T-helper 1 cell treated with Interleukin-12 subunit alpha and Interleukin-12 subunit beta and Interleukin-4 antibody, amounts not matched to agents 30 ng/mL and 1 ng/mL, for 36 hours (primary cell): ENCODE results near the gene CCDC157. TPM values are rescaled to one million over a fixed set of nuclear protein-coding genes. Genes with fewer than 3 reads are reported as not detected.

Experiments used
- intact Hi-C: fragments of 100-400 bp; cut with micrococcal nuclease; formaldehyde crosslinking; loops from one replicate; pipeline ENCODE4 v1.15.1; 2024
- total RNA-seq: library from RNA; stranded (reverse); gene quantifications from 2 replicates; pipeline ENCODE4 v1.2.3, GENCODE V29; 2022

Gene CCDC157
- total RNA-seq = 4.6 and 5.4 TPM in 2 replicates

DNA sequence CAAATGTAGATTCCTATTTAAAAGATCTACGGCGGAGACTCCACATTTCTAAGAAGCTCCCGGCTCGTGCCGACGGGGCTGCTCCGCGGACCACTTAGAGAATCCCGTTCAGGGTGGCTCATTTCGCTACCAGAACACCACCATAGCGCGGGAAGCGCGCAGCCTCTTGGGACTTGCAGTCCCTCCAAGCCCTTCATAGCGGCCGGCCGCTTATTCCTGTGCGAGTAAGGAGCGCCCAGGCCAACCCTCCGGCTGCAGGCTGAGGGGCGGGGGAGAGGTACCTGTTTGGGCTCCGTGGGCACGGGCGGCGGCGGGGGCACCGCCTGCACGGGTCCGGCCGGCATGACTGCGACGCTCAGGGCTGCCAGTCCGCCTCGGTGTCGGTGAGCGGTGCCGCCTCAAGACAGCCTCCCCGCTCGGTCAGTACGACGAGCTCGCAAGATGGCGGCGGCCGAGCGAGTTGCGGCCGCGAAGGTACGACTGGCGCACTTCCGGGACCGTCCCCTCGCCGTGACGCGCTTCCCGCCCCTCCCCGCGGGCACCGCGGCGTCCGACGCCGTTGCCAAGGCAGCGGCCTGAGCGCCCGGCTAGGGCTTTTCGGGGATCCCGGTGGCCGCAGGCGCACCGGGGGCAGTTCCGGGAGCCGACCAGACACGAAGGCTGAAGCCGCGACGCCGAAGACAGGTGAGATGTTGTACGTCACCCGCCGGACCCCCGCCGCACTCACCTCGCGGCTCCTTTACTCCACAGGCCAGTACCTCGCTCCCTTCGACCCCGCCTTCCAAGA is at the start of gene CCDC157, which contains the start of gene SF3A1:
CCDC157 (plus strand) TSS at position 559 of the 787 bp plus-strand sequence. CDS start 8,994 bp downstream, outside the sequence.
SF3A1 (minus strand) TSS at position 446 of the 787 bp plus-strand sequence; CDS start at position 344, 102 bp downstream.
- intact Hi-C loops = loop anchor here (1.0 to 2.0 kb wide), 11 partner anchors 29 to 803 kb away; partner anchors contain the start of genes ASCC2, CASTOR1, NF2 and OSM

DNA sequence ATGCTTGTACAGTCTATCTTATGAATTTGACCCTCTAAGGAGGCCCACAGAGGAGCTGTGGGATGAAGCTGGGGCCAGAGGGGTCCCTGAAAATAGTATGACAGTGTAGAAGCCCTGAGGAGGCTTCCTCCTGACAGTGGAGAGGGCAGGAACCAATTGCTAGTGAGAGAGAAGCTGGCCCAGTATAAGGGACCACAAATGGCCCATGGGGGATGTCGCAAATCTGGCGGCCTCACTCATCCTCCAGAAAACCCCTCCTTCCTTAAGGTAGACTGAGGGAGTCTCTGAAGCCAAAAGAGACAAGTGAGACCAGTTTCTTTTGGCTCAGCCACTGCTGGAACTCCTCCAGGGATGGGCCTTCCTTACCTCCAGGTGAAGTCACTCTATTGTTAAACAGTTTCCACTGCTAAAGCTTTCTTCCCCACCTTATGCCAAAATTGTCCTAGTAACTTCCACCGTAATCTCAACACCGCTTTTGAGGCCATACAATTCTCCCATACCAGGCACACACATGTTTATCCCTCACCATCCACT is 49.7 kb upstream of the CCDC157 start:
- intact Hi-C loops = loop anchor here (5.0 kb wide), 2 partner anchors 115 to 470 kb away; partner anchors contain the start of gene ASCC2

DNA sequence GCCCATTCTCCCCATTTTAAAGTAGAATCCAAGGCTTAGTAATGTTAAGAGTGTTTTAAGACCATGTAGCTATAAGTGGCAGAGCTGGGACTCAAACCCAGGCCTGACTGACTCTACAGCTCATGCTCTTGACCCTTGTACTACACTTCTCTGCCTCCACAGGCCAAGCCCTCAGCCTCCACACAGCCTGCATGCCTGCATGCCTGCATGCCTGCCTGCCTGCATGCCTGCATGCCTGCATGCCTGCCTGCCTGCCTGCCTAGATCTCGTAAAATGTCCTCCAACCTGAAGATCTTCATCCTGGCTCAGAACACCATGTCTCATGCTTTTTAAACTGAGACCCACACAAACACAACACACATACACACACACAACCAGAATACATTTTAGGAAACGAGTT is 48.7 kb upstream of the CCDC157 start:
- intact Hi-C loops = loop anchor here (5.0 kb wide), 2 partner anchors 114 to 471 kb away; partner anchors contain the start of gene ASCC2

DNA sequence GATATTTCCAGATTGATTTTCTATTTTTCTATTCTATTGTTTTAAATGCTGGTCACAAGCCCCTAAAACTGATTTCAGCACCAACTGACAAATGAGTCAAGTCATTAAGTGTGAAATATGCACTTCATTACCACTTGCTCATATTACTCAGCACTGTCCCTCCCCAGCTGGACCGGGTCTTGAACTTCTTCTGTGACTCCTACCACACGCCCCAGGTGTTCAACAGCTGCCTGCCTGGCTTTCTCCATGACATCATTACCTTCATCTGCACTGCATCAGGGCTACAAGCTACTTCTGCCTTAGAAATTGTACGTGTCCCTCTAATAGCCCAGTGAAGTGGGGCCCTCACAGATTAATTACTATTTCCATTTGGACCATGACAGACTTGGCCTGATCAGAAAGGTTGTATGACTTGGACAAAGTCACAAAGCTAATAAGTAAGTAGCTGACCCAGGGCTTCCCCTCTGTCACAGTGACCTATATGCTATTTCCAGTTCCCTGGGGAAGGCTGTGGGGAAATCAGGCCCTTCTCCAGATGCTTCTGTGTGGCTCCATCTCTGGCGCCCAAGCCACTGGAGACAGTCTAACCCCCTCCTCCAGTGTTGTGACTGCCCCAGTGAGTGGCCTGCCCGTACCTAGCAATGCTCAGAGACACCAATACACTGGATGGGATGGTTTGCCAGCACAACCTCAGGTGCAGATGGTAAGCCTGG is 48.1 kb upstream of the CCDC157 start:
- intact Hi-C loops = loop anchor here (5.0 kb wide), 2 partner anchors 114 to 471 kb away; partner anchors contain the start of gene ASCC2

DNA sequence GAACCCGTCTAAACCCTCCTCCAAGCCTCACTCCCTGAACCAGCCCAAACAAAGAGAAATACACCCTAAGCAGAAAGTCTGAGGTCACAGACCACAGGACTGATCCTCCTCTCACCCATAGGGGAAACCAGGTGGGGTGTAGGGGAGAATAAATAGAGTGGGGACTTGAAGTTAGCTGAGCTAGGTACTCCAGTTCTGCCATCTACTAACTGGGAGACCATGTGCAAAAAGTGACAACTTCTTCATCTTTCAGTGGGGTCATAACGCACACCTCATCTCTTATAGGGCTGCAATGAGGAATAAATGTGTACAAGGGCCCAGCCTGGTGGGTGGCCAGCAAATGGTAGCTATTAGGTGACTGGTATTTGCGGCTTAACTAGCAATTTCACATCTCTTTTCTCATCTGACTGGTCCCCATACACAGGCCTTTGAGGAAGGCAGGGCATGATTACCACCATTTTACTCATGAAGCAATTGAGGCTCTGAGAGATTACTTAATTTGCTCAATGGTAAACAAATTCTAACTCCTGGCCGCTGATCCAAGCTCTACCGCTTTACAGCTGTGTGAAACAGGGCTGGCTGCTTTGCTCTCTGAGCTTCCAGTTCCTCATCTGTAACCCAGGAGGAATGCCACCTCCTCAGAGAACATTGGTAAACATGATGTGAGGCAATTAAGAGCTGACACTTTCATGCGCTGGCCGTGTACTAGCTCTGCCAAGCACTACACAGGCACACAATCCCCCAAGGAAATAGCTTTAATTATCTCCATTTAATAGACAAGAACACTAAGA is 46.7 kb upstream of the CCDC157 start:
- intact Hi-C loops = loop anchor here (5.0 kb wide), 2 partner anchors 112 to 473 kb away; partner anchors contain the start of gene ASCC2

DNA sequence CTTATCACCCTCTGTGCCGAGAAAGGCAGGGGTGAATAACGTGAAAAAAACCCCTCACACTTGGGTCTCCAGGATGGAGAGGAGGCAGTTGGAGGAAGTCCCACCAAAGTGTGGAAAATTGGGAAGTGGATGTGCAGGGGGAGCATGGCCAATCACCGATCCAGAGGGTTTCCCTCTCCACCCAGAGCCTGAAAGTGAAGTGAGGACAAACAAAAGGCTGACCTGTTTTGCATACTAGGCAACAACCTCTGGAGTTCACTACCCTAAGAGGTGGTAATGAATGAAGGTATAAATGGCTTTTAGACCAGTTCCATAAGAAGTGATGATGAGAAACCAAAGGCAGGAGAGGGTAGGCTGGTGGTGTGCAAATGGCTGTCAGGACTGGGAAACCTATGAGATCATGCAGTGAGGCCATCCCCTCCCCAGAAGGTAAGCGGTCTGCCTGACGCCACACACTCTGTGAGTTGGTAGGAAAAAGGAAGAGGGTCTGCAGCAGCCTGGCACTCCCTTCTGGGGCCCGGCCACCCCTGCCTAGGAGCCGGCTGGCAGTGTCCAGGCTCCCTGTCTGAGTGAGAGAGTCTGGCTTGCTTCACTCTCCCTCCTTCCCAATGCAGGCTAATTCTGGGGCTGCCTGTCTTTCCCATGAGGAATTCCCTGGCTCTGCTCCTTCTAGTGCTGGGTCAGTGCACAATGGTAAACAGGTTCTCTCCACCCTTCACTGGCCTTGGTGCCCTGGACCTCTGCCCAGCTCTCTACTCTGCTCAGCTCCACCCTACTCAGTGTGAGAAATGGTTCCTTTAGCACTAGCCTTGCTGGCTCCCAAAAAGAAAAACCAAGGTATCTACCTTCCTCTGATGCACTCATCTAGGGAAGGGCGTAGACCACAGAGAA is 45.7 kb upstream of the CCDC157 start:
- intact Hi-C loops = no loop called here

DNA sequence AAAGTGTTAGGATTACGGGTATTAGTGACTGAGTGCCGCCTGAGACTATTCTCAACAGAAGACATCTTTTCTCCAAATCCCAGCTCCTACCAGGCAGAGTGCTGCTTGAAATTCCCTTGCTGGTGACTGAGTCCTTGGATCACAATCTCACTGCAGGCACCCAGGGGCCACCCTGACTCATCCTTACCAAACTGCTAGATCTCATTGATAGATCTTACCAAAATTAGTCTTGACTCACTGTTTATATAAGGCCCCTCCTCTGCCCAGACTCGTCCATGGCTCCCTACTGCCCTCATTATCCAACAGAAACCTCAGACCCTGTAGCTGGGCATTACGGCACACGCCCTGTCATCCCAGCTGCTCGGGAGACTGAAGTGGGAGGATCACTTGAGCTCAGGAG is 44.8 kb upstream of the CCDC157 start:
- intact Hi-C loops = no loop called here

DNA sequence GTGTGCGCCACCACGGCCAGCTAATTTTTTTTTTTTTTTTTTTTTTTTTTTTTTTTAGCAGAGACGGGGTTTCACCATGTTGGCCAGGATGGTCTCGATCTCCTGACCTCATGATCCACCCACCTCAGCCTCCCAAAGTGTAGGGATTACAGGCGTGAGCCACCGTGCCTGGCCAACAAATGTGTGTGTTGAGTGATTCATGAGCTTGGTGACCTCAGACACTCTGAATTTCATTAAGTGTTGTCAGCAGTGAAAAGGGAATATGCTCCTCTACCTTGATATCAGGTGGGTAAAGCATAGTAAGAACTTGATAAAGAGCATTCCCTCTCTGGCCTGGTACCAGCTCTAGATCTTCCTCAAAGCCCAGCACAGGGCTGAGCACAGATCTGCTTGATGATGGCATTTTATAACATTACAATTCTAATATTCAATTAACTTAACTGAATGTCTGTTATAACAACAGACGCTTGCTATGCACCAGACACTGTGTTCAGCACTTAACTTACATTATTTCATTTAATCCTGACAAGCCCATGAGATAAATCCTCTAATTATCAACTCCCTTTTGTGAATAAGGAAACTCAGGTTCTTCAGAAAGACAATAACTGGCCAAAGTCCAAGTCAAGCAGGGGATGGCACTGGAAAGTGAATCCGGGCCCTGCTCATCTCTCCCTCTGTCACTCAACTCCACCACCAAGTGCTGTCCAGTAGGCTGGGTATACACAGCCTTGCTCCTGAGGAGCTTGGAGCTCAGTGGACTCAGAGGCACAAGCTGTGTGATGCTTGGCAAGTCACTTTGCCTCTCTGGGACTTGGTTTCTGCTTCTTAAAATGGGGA is 43.1 kb upstream of the CCDC157 start:
- intact Hi-C loops = loop anchor here (1.0 kb wide), 1 partner anchor 7 kb away; no protein-coding TSS in a partner anchor

DNA sequence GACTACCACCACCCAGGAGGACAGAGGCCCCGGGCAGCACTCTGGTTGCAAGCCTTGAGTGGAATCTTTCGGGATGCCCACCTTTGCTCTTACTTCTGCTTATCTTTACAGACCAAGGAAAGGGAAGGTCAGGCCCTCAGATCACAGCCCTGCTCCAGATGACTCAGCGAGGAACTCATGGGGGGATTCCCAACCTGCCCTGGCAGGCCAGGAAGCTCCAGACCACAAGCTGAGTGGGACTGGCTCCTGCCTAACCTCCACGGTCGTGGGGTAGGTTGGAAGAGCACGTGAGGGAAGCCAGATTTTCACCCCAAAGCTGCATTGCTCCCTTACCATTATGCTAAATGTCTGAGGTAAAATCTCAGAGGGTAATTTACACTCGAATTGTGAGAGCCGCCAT is 41.9 kb upstream of the CCDC157 start:
- intact Hi-C loops = loop anchor here (1.0 kb wide), 1 partner anchor 9 kb away; no protein-coding TSS in a partner anchor

DNA sequence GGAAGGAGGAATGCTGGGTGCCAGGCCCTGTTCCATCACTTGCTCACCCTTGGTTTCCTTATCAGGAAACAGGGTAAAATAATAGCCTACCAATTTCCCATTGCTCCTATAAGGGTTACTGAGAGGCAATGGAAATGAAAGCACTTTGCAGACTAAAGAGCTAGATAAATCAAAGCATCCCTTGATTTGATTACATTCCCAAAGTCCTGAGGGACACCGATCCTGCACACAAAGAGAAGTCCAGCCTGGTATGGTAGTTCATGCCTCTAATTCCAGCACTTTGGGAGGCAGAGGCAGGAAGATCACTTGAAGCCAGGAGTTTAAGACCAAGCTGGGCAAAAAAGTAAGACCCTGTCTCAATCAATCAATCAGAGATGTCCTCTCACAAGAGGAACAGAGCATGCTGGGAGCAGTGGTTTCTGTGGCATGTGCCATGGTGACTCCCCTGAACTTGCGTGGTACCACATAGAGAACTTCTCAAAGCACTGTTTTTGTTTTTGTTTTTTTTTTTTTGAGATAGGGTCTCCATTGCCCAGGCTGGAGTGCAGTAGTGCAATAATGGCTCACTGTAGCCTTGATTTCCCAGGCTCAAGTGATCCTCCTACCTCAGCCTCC is 40.7 kb upstream of the CCDC157 start:
- intact Hi-C loops = loop anchor here (1.0 kb wide), 1 partner anchor 8 kb away; no protein-coding TSS in a partner anchor

DNA sequence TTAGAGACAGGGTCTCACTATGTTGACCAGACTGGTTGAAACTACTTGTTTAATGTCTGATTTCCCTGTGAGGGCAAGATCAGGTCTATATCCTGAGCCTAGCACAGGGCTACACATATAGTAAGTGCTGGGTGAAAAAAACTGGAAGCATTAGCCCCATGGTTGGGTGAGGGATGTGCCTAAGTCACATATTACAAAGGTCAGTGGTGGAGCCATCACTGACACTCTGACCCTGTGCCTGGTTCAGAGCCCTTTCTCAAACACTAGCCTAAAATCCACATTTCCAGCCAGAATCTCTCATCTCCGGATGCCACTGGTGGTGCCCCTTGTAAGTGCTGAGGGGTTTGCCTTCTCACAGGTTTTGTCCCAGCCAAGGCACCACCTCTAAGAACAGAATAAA is 39.0 kb upstream of the CCDC157 start:
- intact Hi-C loops = no loop called here

DNA sequence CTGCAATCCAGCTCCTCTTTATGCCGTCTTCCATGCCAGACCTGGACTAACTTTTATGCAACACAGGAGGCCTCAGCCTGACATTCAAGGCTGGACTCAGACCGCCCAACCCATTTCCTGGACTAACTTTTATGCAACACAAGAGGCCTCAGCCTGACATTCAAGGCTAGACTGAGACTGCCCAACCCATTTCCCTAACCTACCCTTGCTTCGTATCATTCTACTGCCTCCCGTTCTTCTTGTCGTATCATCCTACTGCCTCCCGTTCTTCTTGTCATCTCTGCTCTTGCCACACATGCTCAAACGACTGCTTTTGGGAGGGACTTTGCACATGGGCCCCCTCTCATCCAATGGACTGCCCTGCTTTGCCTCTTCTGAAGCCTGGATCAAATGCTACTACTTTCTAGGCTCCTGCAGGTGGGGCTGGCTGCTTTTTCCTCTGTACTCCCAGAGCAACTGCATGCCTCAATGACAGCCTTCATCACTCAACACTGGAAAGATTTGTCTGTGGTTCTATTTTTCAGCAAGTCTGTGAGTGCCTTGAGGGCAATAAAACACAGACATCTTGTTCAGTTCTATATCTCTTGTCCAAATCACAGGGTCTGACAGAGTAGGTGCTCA is 37.9 kb upstream of the CCDC157 start:
- intact Hi-C loops = no loop called here

DNA sequence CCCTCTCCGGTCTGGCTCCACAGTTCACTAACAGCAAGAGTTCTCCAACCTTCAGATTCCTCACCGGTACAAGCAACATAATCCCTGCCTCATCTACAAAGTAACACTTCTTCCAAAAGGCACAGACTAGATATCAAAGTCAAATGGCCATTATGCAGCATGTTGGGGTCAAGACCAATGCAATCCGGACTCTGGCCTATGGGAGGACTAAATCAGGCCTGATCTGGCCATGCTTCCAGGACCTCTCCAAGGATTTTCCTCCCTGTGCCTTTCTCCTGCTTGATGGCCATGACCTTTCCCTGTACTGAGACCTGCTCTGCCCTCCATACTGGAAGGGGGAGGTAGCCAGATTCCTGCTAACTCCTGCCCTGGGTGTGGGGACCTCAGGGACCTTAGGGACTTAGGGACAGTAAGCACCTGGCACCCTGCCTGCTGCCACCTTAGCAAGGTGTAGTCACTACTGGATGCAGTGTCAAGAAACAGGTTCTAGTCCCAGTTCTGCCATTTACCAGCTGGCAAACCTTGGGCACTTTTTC is 36.7 kb upstream of the CCDC157 start:
- intact Hi-C loops = no loop called here

DNA sequence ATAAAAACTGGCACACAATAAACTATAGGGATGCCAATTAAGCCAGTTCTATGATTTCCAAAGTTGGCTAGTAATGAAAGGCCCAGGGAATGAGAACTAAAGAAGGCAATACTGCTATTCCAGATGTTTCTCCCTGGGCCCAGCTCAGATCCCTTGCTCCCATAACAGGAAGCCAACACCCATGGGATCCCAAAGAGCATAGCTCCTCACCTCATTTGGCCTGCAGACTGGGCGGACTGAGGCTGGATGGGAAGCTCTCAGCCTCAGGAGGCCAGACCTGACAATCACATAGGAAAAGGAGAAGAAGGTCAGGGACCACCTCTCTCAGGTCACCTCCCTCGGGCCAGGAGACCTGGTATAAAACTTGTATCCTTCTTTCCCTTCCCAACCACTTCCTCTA is 35.3 kb upstream of the CCDC157 start:
- intact Hi-C loops = no loop called here

DNA sequence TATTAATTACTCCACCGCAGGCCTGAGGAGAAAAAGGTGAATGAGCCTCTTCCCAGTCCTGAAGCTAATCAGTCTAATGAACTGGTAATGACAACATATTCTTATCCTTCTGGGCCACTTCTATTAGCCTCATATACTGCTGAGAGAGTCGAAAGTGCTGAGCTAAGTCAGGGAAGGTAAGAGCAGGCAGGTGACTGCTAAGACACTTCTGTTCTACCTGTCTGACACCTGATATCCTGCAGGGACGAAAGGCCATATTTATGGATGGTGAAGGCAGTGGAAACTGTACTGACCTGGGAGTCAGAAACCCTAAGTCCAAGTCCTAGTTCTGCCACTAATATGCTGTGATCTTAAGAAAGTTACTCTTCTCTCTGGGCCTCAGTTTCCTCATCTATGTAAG is 33.6 kb upstream of the CCDC157 start:
- intact Hi-C loops = no loop called here

DNA sequence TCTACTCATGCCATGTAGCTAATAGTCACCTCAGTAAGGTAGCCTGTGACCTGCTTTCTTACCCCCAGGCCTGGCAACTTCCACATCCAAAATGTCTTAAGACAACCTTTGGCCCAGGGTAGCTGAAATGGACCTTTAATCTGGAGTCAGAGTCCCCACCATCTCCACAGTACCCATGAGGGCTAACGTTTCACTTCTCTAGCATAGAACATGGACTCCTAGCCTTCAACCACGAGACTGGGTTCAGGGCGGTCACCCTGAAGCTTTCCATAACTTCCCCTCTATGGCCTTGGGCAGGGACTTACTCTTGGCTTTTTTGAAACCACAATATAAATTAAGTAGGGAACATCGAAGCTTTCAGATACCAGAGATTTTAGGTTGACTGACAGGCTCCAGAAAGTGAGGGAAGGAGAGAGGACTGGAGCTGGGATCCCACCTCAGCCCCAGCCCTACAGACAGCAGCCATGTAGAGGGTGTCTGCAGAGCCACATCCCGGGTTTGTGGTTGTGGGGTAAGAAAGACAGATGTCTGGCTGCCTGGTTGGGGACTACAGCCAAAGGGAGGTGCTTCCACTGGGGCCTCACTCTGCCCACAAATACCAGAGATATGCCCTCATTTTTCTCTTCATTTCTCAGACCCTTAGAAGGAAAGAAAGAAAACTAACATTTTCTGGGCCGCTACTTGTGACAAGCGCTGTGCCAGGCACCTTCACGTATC is 32.6 kb upstream of the CCDC157 start:
- intact Hi-C loops = loop anchor here (1.0 kb wide), 2 partner anchors 8 to 18 kb away; no protein-coding TSS in a partner anchor
